ENCODE measurements around the gene SPINK9. TPM values are rescaled to one million over a fixed set of nuclear protein-coding genes. Genes with fewer than 3 reads are reported as not detected.

The SPINK9 gene, protein sequence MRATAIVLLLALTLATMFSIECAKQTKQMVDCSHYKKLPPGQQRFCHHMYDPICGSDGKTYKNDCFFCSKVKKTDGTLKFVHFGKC
- total RNA-seq: not detected

DNA sequence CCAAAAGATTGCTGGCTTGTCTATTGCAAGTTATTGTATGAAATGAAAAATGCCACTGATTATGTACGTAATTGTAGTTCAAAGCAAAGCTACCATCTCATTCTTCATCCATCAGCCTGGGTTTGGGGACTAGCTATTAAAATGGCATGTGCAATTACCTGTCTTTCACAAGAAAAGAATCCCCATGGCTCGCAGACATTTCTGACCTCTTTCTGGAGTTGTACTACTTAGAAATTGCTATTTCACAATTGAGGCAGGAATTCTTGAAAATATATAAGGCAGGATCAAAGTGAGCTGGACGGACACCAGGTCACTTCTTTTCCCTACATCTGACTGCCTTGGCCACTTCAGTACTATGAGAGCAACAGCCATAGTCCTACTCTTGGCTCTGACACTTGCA, at the start of gene SPINK9:
Gene SPINK9 (plus strand): TSS at position 301 of the 400 bp plus-strand sequence. CDS start 55 bp downstream, at position 356.
- peaks cover 4% of the 10 kb centered on the region for H3K9me3 Mint-ChIP-seq
- ChIA-PET POLR2A (no interaction called here), CTCF (interaction anchor here (1.3 to 2.4 kb wide), 2 partner anchors 12 to 29 kb away, joined by 3 to 7 read pairs; no protein-coding TSS in a partner anchor)
- ATAC-seq (no peak), DNase-seq (no peak)
- no peak within 1 kb of the TSS for H3K27ac Mint-ChIP-seq
- H3K4me1 Mint-ChIP-seq (ENCODE audit: low read depth): no peaks in the 10 kb centered on the region
- TF ChIP-seq, protein P1, sequence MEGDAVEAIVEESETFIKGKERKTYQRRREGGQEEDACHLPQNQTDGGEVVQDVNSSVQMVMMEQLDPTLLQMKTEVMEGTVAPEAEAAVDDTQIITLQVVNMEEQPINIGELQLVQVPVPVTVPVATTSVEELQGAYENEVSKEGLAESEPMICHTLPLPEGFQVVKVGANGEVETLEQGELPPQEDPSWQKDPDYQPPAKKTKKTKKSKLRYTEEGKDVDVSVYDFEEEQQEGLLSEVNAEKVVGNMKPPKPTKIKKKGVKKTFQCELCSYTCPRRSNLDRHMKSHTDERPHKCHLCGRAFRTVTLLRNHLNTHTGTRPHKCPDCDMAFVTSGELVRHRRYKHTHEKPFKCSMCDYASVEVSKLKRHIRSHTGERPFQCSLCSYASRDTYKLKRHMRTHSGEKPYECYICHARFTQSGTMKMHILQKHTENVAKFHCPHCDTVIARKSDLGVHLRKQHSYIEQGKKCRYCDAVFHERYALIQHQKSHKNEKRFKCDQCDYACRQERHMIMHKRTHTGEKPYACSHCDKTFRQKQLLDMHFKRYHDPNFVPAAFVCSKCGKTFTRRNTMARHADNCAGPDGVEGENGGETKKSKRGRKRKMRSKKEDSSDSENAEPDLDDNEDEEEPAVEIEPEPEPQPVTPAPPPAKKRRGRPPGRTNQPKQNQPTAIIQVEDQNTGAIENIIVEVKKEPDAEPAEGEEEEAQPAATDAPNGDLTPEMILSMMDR (IDR thresholded peaks at IDR 0.05): no peak
- no peak within 1 kb of the TSS for H3K4me3 Mint-ChIP-seq
- H3K27me3 Mint-ChIP-seq: no peaks in the 10 kb centered on the region
- intact Hi-C loops (cut with micrococcal nuclease): no loop called here
- H3K36me3 Mint-ChIP-seq (ENCODE audit: low read depth): no peaks in the 10 kb centered on the region

DNA sequence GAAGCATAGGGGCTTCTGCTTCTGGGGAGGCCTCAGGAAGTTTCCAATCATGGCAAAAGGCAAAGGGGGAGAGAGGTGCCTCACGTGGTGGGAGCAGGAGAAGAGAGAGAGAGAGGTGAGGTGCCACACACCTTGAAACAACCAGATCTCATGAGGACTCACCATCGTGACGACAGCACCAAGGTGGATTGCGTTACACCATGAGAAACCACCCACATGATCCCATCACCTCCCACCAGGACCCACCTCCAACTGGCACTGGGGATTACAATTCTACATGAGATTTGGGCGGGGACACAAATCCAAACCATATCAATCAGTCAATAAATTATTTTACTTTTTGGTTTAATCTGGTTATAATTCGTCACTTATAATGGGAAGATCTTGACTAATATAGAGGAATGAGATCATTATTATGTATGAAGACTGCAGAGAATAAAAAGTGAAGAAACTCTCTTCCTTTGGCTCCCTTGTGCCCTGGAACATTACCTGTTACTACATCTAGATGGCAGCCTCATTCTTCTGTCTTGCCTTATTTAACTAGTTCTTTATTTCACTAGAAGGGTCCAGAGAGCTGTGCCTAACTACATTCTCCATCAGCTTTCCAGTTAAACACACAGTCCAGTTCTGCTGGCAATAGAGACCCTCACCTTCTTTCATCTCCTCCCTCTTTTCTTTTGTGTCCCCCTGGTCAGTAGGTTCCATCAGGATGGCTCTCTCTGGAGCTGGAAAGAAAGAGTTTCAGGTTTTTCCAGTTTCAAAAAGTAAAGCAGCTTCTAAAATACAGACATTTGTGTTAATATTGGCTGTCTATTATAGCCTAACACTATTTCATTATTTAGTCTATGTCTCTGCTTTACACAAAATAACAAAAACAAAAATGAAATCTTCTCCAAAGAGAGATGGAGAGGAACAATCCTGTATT, 44.8 kb upstream of the SPINK9 start:
- no peaks in the 10 kb centered on the region for H3K4me1 Mint-ChIP-seq (ENCODE audit: low read depth)
- ChIA-PET CTCF (interaction anchor here (0.8 to 1.3 kb wide), 6 partner anchors 10 to 440 kb away, joined by 3 to 4 read pairs (median 3); no protein-coding TSS in a partner anchor), POLR2A (no interaction called here)
- TF ChIP-seq, protein P1 (IDR thresholded peaks at IDR 0.05): no peak
- DNase-seq (no peak), ATAC-seq (no peak)
- H3K4me3 Mint-ChIP-seq: no peak overlapping the region
- intact Hi-C loops (cut with micrococcal nuclease): no loop called here
- H3K27ac Mint-ChIP-seq: no peak overlapping the region
- H3K9me3 Mint-ChIP-seq: no peaks in the 10 kb centered on the region
- no peaks in the 10 kb centered on the region for H3K27me3 Mint-ChIP-seq
- H3K36me3 Mint-ChIP-seq (ENCODE audit: low read depth): no peaks in the 10 kb centered on the region

DNA sequence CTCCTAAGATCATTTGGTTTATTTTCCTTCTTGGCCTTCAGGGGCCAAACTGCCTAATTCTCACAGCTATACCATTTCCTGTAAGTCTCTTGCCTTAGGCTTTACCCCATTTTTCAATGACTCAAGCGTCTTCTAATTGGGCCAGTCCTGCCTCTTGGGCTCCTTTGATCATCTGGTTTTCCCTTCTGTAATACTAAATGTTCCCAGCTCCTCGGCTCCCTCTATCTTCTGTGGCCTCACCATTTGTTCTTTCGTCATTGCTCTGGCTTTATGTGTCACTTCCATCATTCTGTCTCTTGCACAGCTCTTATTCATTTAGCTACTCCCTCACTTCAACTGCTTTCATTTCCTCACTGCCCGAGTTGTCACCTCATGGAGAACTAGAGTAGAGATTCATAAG, 37.6 kb upstream of the SPINK9 start:
- ATAC-seq: no peak
- H3K4me1 Mint-ChIP-seq (ENCODE audit: low read depth): no peaks in the 10 kb centered on the region
- H3K27me3 Mint-ChIP-seq: no peaks in the 10 kb centered on the region
- DNase-seq: no peak
- H3K4me3 Mint-ChIP-seq: no peak overlapping the region
- no peaks in the 10 kb centered on the region for H3K36me3 Mint-ChIP-seq (ENCODE audit: low read depth)
- ChIA-PET CTCF (interaction anchor here (0.9 to 1.4 kb wide), 4 partner anchors 12 to 433 kb away, joined by 3 to 6 read pairs (median 4); no protein-coding TSS in a partner anchor), POLR2A (no interaction called here)
- H3K9me3 Mint-ChIP-seq: no peaks in the 10 kb centered on the region
- no peak overlapping the region for H3K27ac Mint-ChIP-seq
- TF ChIP-seq, protein P1 (IDR thresholded peaks at IDR 0.05): no peak
- intact Hi-C loops (cut with micrococcal nuclease): no loop called here

DNA sequence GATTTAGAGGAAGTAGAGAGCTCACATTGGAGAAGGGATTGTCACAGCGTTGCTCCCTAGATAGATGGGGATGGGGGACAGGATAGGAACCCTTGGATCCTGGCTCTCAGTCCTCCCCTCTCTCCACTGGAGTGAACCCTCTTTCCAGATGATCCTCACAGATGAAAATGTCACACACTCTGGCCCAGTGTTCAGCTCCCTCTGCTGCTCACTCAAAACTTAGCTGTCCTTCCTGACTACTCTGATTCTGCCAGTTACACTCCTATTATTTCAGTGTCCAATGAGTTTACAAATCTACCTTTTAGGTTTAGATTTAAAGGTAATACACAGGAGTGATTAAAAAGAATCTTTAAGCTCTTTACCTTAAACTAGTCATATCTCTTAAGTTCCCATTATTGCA, 28.9 kb upstream of the SPINK9 start:
- intact Hi-C loops (cut with micrococcal nuclease): no loop called here
- Mint-ChIP-seq H3K27me3 (no peaks in the 10 kb centered on the region), H3K4me3 (no peak overlapping the region), H3K36me3 (ENCODE audit: low read depth) (no peaks in the 10 kb centered on the region), H3K27ac (no peak overlapping the region), H3K9me3 (no peaks in the 10 kb centered on the region), H3K4me1 (ENCODE audit: low read depth) (no peaks in the 10 kb centered on the region)
- TF ChIP-seq, protein P1 (IDR thresholded peaks at IDR 0.05): no peak
- POLR2A ChIA-PET: no interaction called here
- DNase-seq: no peak
- no peak for ATAC-seq
- CTCF ChIA-PET: interaction anchor here (0.5 to 1.2 kb wide), 2 partner anchors 29 to 206 kb away, joined by 3 read pairs; partner anchors contain the start of gene SPINK9

DNA sequence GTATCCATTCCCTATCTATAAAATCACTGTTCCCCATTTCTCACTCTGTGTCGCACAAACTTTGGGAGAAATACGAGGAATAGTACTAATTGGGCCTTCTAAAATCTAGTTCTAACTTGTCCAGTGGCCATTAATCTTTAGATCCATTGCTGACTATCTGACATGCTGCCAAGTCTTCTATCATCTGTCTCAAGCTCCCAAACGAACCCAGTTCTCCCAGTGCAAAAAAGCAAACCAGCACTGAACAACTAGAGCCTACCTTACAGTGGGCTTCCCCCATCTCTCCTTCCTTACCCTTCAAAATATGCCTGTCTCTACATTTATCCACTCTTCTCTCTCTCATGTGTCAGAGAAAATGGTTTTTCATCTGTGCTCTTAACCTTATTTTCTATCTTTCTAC, 26.3 kb upstream of the SPINK9 start:
- CTCF ChIA-PET: interaction anchor here (1.0 kb wide), 1 partner anchor 11 kb away, joined by 4 read pairs; no protein-coding TSS in a partner anchor
- H3K27me3 Mint-ChIP-seq: no peaks in the 10 kb centered on the region
- H3K36me3 Mint-ChIP-seq (ENCODE audit: low read depth): no peaks in the 10 kb centered on the region
- H3K27ac Mint-ChIP-seq: no peak overlapping the region
- intact Hi-C loops (cut with micrococcal nuclease): no loop called here
- H3K9me3 Mint-ChIP-seq: no peaks in the 10 kb centered on the region
- TF ChIP-seq, protein P1 (IDR thresholded peaks at IDR 0.05): no peak
- ATAC-seq: no peak
- no peaks in the 10 kb centered on the region for H3K4me1 Mint-ChIP-seq (ENCODE audit: low read depth)
- POLR2A ChIA-PET: no interaction called here
- no peak overlapping the region for H3K4me3 Mint-ChIP-seq
- DNase-seq: no peak
